WTC11 (cell line): ENCODE measurements around the gene FAF1. TPM values are rescaled to one million over a fixed set of nuclear protein-coding genes. Genes with fewer than 3 reads are reported as not detected.

Source experiments
- ATAC-seq: fragments of 200-7000 bp; cut with Tn5 transposase; 2 replicates; pipeline ENCODE4 v1.10.0; 2021; ENCODE audit warnings: mild to moderate bottlenecking, moderate library complexity
- CTCF ChIA-PET: fragments of 300-600 bp; sonication (Branson Sonifier 250); formaldehyde crosslinking; loops from one replicate; lab custom pipeline; 2021; ENCODE audit warnings: antibody characterized with exemption; lab: Charles Lee
- POLR2A ChIA-PET: fragments of 350-600 bp; sonication (Branson Sonifier 250); formaldehyde crosslinking; loops from one replicate; lab custom pipeline; 2021; ENCODE audit warnings: antibody characterized with exemption; lab: Charles Lee
- DNase-seq: peaks from one replicate; pipeline ENCODE4 v3.0.0; 2021; ENCODE audit warnings: low spot score
- H3K27ac Mint-ChIP-seq: 2 replicates; pipeline ENCODE4 v1.8.0; 2021; ENCODE audit warnings: mixed read lengths
- H3K27me3 Mint-ChIP-seq: 2 replicates; pipeline ENCODE4 v1.8.0; 2021; ENCODE audit warnings: low read depth, mild to moderate bottlenecking, moderate library complexity, mixed read lengths
- H3K36me3 Mint-ChIP-seq: 2 replicates; pipeline ENCODE4 v1.8.0; 2021; ENCODE audit warnings: mixed read lengths
- H3K4me1 Mint-ChIP-seq: 2 replicates; pipeline ENCODE4 v1.8.0; 2022; ENCODE audit warnings: mixed read lengths
- H3K4me3 Mint-ChIP-seq: 2 replicates; pipeline ENCODE4 v1.8.0; 2021; ENCODE audit warnings: mild to moderate bottlenecking, moderate library complexity, mixed read lengths
- H3K9me3 Mint-ChIP-seq: 2 replicates; pipeline ENCODE4 v1.8.0; 2021; ENCODE audit warnings: mixed read lengths
- ATF1 ChIP-seq: sonication (generic); formaldehyde crosslinking; IDR thresholded peaks from 2 replicates; pipeline ENCODE4 v1.8.1; 2023; ENCODE audit warnings: mild to moderate bottlenecking, moderate library complexity, missing genetic modification reagents
- ATF3 ChIP-seq: sonication (generic); formaldehyde crosslinking; conservative IDR thresholded peaks from 2 replicates; pipeline ENCODE4 v1.8.1; 2022; ENCODE audit warnings: mild to moderate bottlenecking, missing genetic modification reagents
- CREB1 ChIP-seq: sonication (generic); formaldehyde crosslinking; IDR thresholded peaks from 2 replicates; pipeline ENCODE4 v1.8.0; 2023; ENCODE audit warnings: mild to moderate bottlenecking, missing genetic modification reagents
- CREM ChIP-seq: sonication (generic); formaldehyde crosslinking; IDR thresholded peaks from 2 replicates; pipeline ENCODE4 v1.8.1; 2022; ENCODE audit warnings: mild to moderate bottlenecking, missing genetic modification reagents, moderate library complexity
- FOXP1 ChIP-seq: sonication (generic); formaldehyde crosslinking; IDR thresholded peaks from 2 replicates; pipeline ENCODE4 v1.8.0; 2022; ENCODE audit warnings: missing genetic modification reagents, mild to moderate bottlenecking, moderate library complexity, borderline replicate concordance
- GABPB1 ChIP-seq: sonication (generic); formaldehyde crosslinking; IDR thresholded peaks from 2 replicates; pipeline ENCODE4 v1.8.1; 2023; ENCODE audit warnings: mild to moderate bottlenecking, missing genetic modification reagents
- IRF1 ChIP-seq: sonication (generic); formaldehyde crosslinking; IDR thresholded peaks from 2 replicates; pipeline ENCODE4 v1.8.0; 2023; ENCODE audit warnings: missing genetic modification reagents
- JUN ChIP-seq: sonication (generic); formaldehyde crosslinking; IDR thresholded peaks from 2 replicates; pipeline ENCODE4 v1.8.0; 2023; ENCODE audit warnings: mild to moderate bottlenecking, missing genetic modification reagents
- MYBL2 ChIP-seq: sonication (generic); formaldehyde crosslinking; IDR thresholded peaks from 2 replicates; pipeline ENCODE4 v1.8.1; 2023; ENCODE audit warnings: mild to moderate bottlenecking, moderate library complexity, missing genetic modification reagents
- NR2C2 ChIP-seq: sonication (generic); formaldehyde crosslinking; IDR thresholded peaks from 2 replicates; pipeline ENCODE4 v1.8.0; 2022; ENCODE audit warnings: mild to moderate bottlenecking, missing genetic modification reagents
- OVOL2 ChIP-seq: fragments of 250-450 bp; sonication (Bioruptor Pico); IDR thresholded peaks from 2 replicates; pipeline ENCODE4 v1.9.0; 2021; ENCODE audit warnings: mild to moderate bottlenecking, borderline replicate concordance
- PRRX2 ChIP-seq: fragments of 250-450 bp; sonication (Bioruptor Pico); IDR thresholded peaks from 2 replicates; pipeline ENCODE4 v1.8.0; 2021; ENCODE audit warnings: mild to moderate bottlenecking
- SMAD4 ChIP-seq: sonication (generic); formaldehyde crosslinking; IDR thresholded peaks from 2 replicates; pipeline ENCODE4 v1.8.0; 2022; ENCODE audit warnings: mild to moderate bottlenecking, missing genetic modification reagents
- STAT6 ChIP-seq: sonication (generic); formaldehyde crosslinking; conservative IDR thresholded peaks from 2 replicates; pipeline ENCODE4 v1.8.1; 2023; ENCODE audit warnings: mild to moderate bottlenecking, low read depth, missing genetic modification reagents, moderate library complexity
- TCF7 ChIP-seq: sonication (generic); formaldehyde crosslinking; IDR thresholded peaks from 2 replicates; pipeline ENCODE4 v1.8.0; 2022; ENCODE audit warnings: mild to moderate bottlenecking, low read depth, missing genetic modification reagents, moderate library complexity
- TP53 ChIP-seq: sonication (generic); formaldehyde crosslinking; IDR thresholded peaks from 2 replicates; pipeline ENCODE4 v1.8.1; 2023; ENCODE audit warnings: mild to moderate bottlenecking, missing genetic modification reagents
- ZNF138 ChIP-seq: sonication (generic); formaldehyde crosslinking; conservative IDR thresholded peaks from 2 replicates; pipeline ENCODE4 v1.8.1; 2022; ENCODE audit warnings: mild to moderate bottlenecking, moderate library complexity, missing genetic modification reagents
- ZNF423 ChIP-seq: fragments of 250-450 bp; sonication (Bioruptor Pico); IDR thresholded peaks from 2 replicates; pipeline ENCODE4 v2.1.2; 2022; ENCODE audit warnings: mild to moderate bottlenecking, moderate library complexity
- total RNA-seq: library from RNA; stranded (reverse); gene quantifications from 3 replicates; pipeline ENCODE4 v1.2.3, GENCODE V29; 2021
- TF ChIP-seq, protein P1 (sequence below): sonication (generic); formaldehyde crosslinking; IDR thresholded peaks from 2 replicates; pipeline ENCODE4 v1.8.1; 2022; ENCODE audit warnings: low read depth, mild to moderate bottlenecking, moderate library complexity, missing genetic modification reagents, borderline replicate concordance
- TF ChIP-seq, protein P2 (sequence below): fragments of 250-450 bp; sonication (Bioruptor Pico); IDR thresholded peaks from 2 replicates; pipeline ENCODE4 v1.9.0; 2021; ENCODE audit warnings: mild to moderate bottlenecking, borderline replicate concordance

The FAF1 gene
- total RNA-seq, 1 experiment from 2014 or later = 53.5 TPM

- no peaks in the 10 kb centered on the region for H3K27me3 Mint-ChIP-seq
- no peaks in the 10 kb centered on the region for H3K36me3 Mint-ChIP-seq
- POLR2A ChIA-PET = no interaction called here
- no peak overlapping the region for H3K4me3 Mint-ChIP-seq
- no peak for DNase-seq
- ATAC-seq = no peak
- no peaks in the 10 kb centered on the region; the same call in 1 of the 2 replicates for H3K4me1 Mint-ChIP-seq
- no peaks in the 10 kb centered on the region for H3K9me3 Mint-ChIP-seq
- no peak for TF ChIP-seq OVOL2 (CRISPR knock-in tag)
- H3K27ac Mint-ChIP-seq = no peak overlapping the region
- CTCF ChIA-PET = interaction anchor here (0.8 to 2.1 kb wide), 9 partner anchors 8 to 262 kb away, joined by 4 to 14 read pairs (median 7); partner anchors contain the start of genes CDKN2C and FAF1
Observed at GRCh38 chr1:50930193-50930592, 29.9 kb downstream of the FAF1 start.

DNA sequence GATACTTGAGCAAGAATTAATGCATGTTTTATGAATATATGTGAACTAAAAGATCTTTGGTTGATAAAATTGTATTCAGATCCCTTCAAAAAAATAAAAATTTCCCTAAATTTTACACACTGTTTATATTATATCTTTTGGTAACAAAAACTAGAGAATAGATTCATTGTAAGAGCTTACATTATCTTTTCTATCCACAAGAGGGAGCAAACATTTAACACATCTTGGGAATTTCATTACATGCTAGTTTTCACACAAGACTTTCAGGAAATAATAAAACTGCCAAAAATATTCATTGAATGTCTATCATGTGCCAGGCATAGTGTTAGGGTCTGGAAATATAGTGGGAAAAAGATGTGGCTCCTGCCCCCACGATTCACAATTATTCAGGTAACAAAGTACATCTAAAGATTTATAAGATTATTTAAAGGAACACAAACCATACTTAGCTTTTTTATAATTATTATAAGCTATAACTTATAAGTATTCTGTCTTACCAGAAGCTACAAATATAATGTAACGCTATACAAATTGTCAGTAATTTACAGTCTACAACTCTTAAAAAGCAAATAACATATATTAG is 30.6 kb downstream of the FAF1 start:
- no peak overlapping the region for H3K4me3 Mint-ChIP-seq
- H3K4me1 Mint-ChIP-seq = no peaks in the 10 kb centered on the region; the same call in 1 of the 2 replicates
- ATAC-seq (no peak), DNase-seq (no peak)
- H3K27me3 Mint-ChIP-seq = no peaks in the 10 kb centered on the region
- no peak overlapping the region for H3K27ac Mint-ChIP-seq
- H3K9me3 Mint-ChIP-seq = no peaks in the 10 kb centered on the region
- H3K36me3 Mint-ChIP-seq = no peaks in the 10 kb centered on the region
- POLR2A ChIA-PET = no interaction called here
- TF ChIP-seq TCF7 (CRISPR knock-in tag) = no peak
- TF ChIP-seq STAT6 (CRISPR knock-in tag) = no peak
- no peak for TF ChIP-seq ATF1 (CRISPR knock-in tag)
- TF ChIP-seq ZNF423 (CRISPR knock-in tag) = no peak
- no peak for TF ChIP-seq ATF3 (CRISPR knock-in tag)
- no peak for TF ChIP-seq JUN (CRISPR knock-in tag)
- TF ChIP-seq, protein P1, sequence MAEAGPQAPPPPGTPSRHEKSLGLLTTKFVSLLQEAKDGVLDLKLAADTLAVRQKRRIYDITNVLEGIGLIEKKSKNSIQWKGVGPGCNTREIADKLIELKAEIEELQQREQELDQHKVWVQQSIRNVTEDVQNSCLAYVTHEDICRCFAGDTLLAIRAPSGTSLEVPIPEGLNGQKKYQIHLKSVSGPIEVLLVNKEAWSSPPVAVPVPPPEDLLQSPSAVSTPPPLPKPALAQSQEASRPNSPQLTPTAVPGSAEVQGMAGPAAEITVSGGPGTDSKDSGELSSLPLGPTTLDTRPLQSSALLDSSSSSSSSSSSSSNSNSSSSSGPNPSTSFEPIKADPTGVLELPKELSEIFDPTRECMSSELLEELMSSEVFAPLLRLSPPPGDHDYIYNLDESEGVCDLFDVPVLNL = no peak
- TF ChIP-seq CREM (CRISPR knock-in tag) = no peak
- TF ChIP-seq, protein P2, sequence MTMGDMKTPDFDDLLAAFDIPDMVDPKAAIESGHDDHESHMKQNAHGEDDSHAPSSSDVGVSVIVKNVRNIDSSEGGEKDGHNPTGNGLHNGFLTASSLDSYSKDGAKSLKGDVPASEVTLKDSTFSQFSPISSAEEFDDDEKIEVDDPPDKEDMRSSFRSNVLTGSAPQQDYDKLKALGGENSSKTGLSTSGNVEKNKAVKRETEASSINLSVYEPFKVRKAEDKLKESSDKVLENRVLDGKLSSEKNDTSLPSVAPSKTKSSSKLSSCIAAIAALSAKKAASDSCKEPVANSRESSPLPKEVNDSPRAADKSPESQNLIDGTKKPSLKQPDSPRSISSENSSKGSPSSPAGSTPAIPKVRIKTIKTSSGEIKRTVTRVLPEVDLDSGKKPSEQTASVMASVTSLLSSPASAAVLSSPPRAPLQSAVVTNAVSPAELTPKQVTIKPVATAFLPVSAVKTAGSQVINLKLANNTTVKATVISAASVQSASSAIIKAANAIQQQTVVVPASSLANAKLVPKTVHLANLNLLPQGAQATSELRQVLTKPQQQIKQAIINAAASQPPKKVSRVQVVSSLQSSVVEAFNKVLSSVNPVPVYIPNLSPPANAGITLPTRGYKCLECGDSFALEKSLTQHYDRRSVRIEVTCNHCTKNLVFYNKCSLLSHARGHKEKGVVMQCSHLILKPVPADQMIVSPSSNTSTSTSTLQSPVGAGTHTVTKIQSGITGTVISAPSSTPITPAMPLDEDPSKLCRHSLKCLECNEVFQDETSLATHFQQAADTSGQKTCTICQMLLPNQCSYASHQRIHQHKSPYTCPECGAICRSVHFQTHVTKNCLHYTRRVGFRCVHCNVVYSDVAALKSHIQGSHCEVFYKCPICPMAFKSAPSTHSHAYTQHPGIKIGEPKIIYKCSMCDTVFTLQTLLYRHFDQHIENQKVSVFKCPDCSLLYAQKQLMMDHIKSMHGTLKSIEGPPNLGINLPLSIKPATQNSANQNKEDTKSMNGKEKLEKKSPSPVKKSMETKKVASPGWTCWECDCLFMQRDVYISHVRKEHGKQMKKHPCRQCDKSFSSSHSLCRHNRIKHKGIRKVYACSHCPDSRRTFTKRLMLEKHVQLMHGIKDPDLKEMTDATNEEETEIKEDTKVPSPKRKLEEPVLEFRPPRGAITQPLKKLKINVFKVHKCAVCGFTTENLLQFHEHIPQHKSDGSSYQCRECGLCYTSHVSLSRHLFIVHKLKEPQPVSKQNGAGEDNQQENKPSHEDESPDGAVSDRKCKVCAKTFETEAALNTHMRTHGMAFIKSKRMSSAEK (CRISPR knock-in tag) = no peak
- no peak for TF ChIP-seq TP53 (CRISPR knock-in tag)
- no peak for TF ChIP-seq SMAD4 (CRISPR knock-in tag)
- TF ChIP-seq FOXP1 = no peak
- no peak for TF ChIP-seq PRRX2 (CRISPR knock-in tag)
- no peak for TF ChIP-seq CREB1 (CRISPR knock-in tag)
- TF ChIP-seq NR2C2 (CRISPR knock-in tag) = no peak
- TF ChIP-seq ZNF138 (CRISPR knock-in tag) = no peak
- no peak for TF ChIP-seq GABPB1 (CRISPR knock-in tag)
- TF ChIP-seq IRF1 (CRISPR knock-in tag) = no peak
- TF ChIP-seq MYBL2 (CRISPR knock-in tag) = no peak
- CTCF ChIA-PET = interaction anchor here (0.6 to 2.1 kb wide), 17 partner anchors 9 to 728 kb away, joined by 3 to 14 read pairs (median 5); partner anchors contain the start of genes CDKN2C and FAF1
